K562 (cell line): ENCODE results near the gene PRDM16. TPM values are rescaled to one million over a fixed set of nuclear protein-coding genes. Genes with fewer than 3 reads are reported as not detected.

ENCODE experiments used
- ATAC-seq: fragments of 200-7000 bp; cut with Tn5 transposase; 3 replicates; pipeline ENCODE4 v1.9.1; 2020; ENCODE audit warnings: moderate library complexity
- BruUV-seq: library from RNA; stranded (reverse); fragments of 400-500 nt; replicated peaks from 2 replicates; lab custom pipeline; 2021; lab: Mats Ljungman, UMichigan
- CTCF ChIA-PET: fragments of 300-600 bp; formaldehyde crosslinking; extraction: SDS; loops from one replicate; lab custom pipeline; 2021; ENCODE audit warnings: low intra/inter-chr PET ratio; lab: Yijun Ruan, JAX
- POLR2A ChIA-PET: fragments of 300-600, 350-650 bp; sonication (Branson Sonifier 250); formaldehyde crosslinking; extraction: SDS; loops from one replicate; lab custom pipeline; 2021; ENCODE audit warnings: antibody characterized with exemption, inconsistent platforms; lab: Yijun Ruan, JAX
- DNase-seq, 4 experiments: peaks; one replicate each; pipeline versions ENCODE4 v3.0.0 to v3.0.0-alpha.2; 2011 to 2018; ENCODE audit warnings: low spot score in 3 of 4, mixed read lengths in 3 of 4; ENCODE audit errors: extremely low read depth in 1 of 4
- FAIRE-seq: peaks from 2 replicates; lab custom pipeline; 2011; peaks lifted over from hg19 to GRCh38; lab: Jason Lieb, UNC
- H2AFZ ChIP-seq: 2 replicates; pipeline ENCODE4 v1.6.0; 2011; ENCODE audit warnings: low read depth, low read length, control low read depth, inconsistent platforms
- H3K27ac ChIP-seq: fragments of 200-600 bp; 3 replicates; pipeline ENCODE4 v1.8.0; 2011; ENCODE audit warnings: low read depth, mild to moderate bottlenecking, control low read depth, inconsistent platforms, low read length, moderate library complexity, mixed read lengths; ENCODE audit errors: extremely low read depth
- H3K27me3 ChIP-seq, 2 experiments: fragments of 300-600 bp in 1 of 2; 2 replicates in 1 of 2; 3 replicates in 1 of 2; pipeline versions ENCODE4 v1.6.0 to v1.8.0; 2011; ENCODE audit warnings: inconsistent platforms in 2 of 2, low read length in 2 of 2, mild to moderate bottlenecking in 1 of 2, mixed read lengths in 1 of 2, moderate library complexity in 1 of 2; ENCODE audit not compliant: control insufficient read depth in 2 of 2, insufficient read depth in 2 of 2
- H3K36me3 ChIP-seq: fragments of 300-600 bp; 3 replicates; pipeline ENCODE4 v1.8.0; 2011; ENCODE audit warnings: mild to moderate bottlenecking, low read length, inconsistent platforms; ENCODE audit not compliant: control insufficient read depth, insufficient read depth
- H3K4me1 ChIP-seq, 2 experiments: fragments of 200-600 bp in 1 of 2; replicated peaks in 1 of 2; 2 replicates in 1 of 2; 3 replicates in 1 of 2; pipeline versions ENCODE4 v1.5.1 to v1.8.0; 2011; ENCODE audit warnings: inconsistent platforms in 2 of 2, low read length in 2 of 2, mild to moderate bottlenecking in 1 of 2, mixed read lengths in 1 of 2, moderate library complexity in 1 of 2; ENCODE audit not compliant: control insufficient read depth in 2 of 2, insufficient read depth in 2 of 2
- H3K4me2 ChIP-seq: 2 replicates; pipeline ENCODE4 v1.6.1; 2011; ENCODE audit warnings: low read length, control low read depth, inconsistent platforms, mixed read lengths; ENCODE audit not compliant: insufficient read depth
- H3K4me3 ChIP-seq: fragments of 200-600 bp; sonication (generic), shearing (Covaris generic); 2 replicates; pipeline ENCODE4 v1.5.1; 2016; ENCODE audit warnings: control low read depth, inconsistent platforms
- H3K79me2 ChIP-seq: fragments of 200-600 bp; 3 replicates; pipeline ENCODE4 v1.8.0; 2011; ENCODE audit warnings: low read length, inconsistent platforms; ENCODE audit not compliant: control insufficient read depth, insufficient read depth
- H3K9ac ChIP-seq, 2 experiments: 2 replicates each; pipeline versions ENCODE4 v1.6.0 to v1.6.1; 2011; ENCODE audit warnings: low read depth in 2 of 2, low read length in 2 of 2, control low read depth in 1 of 2, inconsistent platforms in 1 of 2, mild to moderate bottlenecking in 1 of 2, mixed read lengths in 1 of 2; ENCODE audit not compliant: insufficient read depth in 1 of 2
- H3K9me1 ChIP-seq: one replicate; pipeline ENCODE4 v1.6.0; 2011; ENCODE audit warnings: inconsistent platforms, mild to moderate bottlenecking, low read length, moderate library complexity; ENCODE audit not compliant: control insufficient read depth, insufficient read depth
- H3K9me3 ChIP-seq: replicated peaks from 2 replicates; pipeline ENCODE4 v1.5.1; 2011; ENCODE audit warnings: low read depth, low read length, inconsistent platforms; ENCODE audit not compliant: control insufficient read depth, insufficient read depth
- H4K20me1 ChIP-seq: replicated peaks from 2 replicates; pipeline ENCODE4 v1.6.1; 2011; ENCODE audit warnings: low read length, inconsistent platforms, mixed read lengths; ENCODE audit not compliant: control insufficient read depth, insufficient read depth
- COPS2 ChIP-seq: fragments of 450-650 bp; conservative IDR thresholded peaks from 2 replicates; pipeline ENCODE4 v1.6.1; 2016; ENCODE audit warnings: mild to moderate bottlenecking, moderate library complexity
- ESRRB ChIP-seq: fragments of 250-450 bp; sonication (Bioruptor Pico); IDR thresholded peaks from 2 replicates; pipeline ENCODE4 v1.5.0; 2020; ENCODE audit warnings: mild to moderate bottlenecking, moderate library complexity, borderline replicate concordance
- ILF3 ChIP-seq: fragments of 450-650 bp; IDR thresholded peaks from 2 replicates; pipeline ENCODE4 v1.6.1; 2018; ENCODE audit warnings: antibody characterized with exemption, mild to moderate bottlenecking, moderate library complexity, borderline replicate concordance
- NFRKB ChIP-seq: fragments of 450-650 bp; IDR thresholded peaks from 2 replicates; pipeline ENCODE4 v1.6.1; 2016; ENCODE audit warnings: low read depth
- POLR2H ChIP-seq: IDR thresholded peaks from 2 replicates; pipeline ENCODE4 v1.6.1; 2016; ENCODE audit warnings: missing genetic modification characterization, low read depth, mild to moderate bottlenecking, control low read depth, missing compliant biosample characterization, moderate library complexity
- RBFOX2 ChIP-seq: fragments of 200-400 bp; formaldehyde crosslinking; IDR thresholded peaks from 2 replicates; pipeline ENCODE4 v1.6.1; 2017; ENCODE audit warnings: low read depth, mild to moderate bottlenecking, low read length, moderate library complexity
- RBM34 ChIP-seq: fragments of 200-400 bp; formaldehyde crosslinking; IDR thresholded peaks from 2 replicates; pipeline ENCODE4 v1.6.1; 2018; ENCODE audit warnings: low read length, borderline replicate concordance; ENCODE audit not compliant: insufficient read depth
- SIN3B ChIP-seq: fragments of 450-650 bp; IDR thresholded peaks from 2 replicates; pipeline ENCODE4 v1.6.1; 2017; ENCODE audit warnings: low read depth, mild to moderate bottlenecking, moderate library complexity
- TCF7 ChIP-seq: sonication (generic); IDR thresholded peaks from 2 replicates; pipeline ENCODE4 v1.6.1; 2016; ENCODE audit warnings: antibody characterized with exemption, borderline replicate concordance
- ZBED1 ChIP-seq: IDR thresholded peaks from 2 replicates; pipeline ENCODE4 v1.6.1; 2014
- ZNF764 ChIP-seq: fragments of 250-450 bp; sonication (Bioruptor Pico); IDR thresholded peaks from 2 replicates; pipeline ENCODE4 v1.4.0; 2020; ENCODE audit warnings: low read depth, mild to moderate bottlenecking, moderate library complexity
- WGBS: fragments of 100-300 bp; shearing (Covaris generic); methylation state at CpG from one replicate; pipeline ENCODE4 v1.1.6; 2016; ENCODE audit warnings: low coverage, mixed read lengths; ENCODE audit not compliant: insufficient coverage; ENCODE audit errors: missing lambda C conversion rate; 5-methylcytosine and 5-hydroxymethylcytosine counted together
- in situ Hi-C: fragments of 300-500 bp; cut with MboI; formaldehyde crosslinking; loops from 4 replicates; pipeline ENCODE4 v1.15.0; 2018; ENCODE audit warnings: inconsistent platforms, mixed read lengths
- intact Hi-C: fragments of 100-400 bp; cut with micrococcal nuclease; formaldehyde crosslinking; loops from 2 replicates; pipeline ENCODE4 v1.14.2; 2022
- polyA plus RNA-seq, 8 experiments: library from polyadenylated mRNA; depleted of rRNA in 4 of 8; stranded (reverse) in 5 of 8; unstranded in 3 of 8; fragments of >200 nt; fragmentation: Nextera tagmentation in 2 of 8; fragmentation: Illumina TruSeq in 1 of 8; extraction: Ambion mirVana in 2 of 8; extraction: Trizol in 1 of 8; gene quantifications; 2 replicates each; pipeline versions ENCODE4 v1.2.1 to v1.2.3, GENCODE V29; 2011 to 2014; ENCODE audit warnings: inconsistent platforms in 1 of 8, missing spikeins in 1 of 8
- total RNA-seq, 7 experiments: library from RNA; depleted of rRNA in 6 of 7; stranded (reverse); fragments of >200 nt in 6 of 7; fragmentation: Illumina TruSeq in 2 of 7; extraction: Trizol in 2 of 7; gene quantifications; 2 replicates each; pipeline versions ENCODE4 v1.2.1 to v1.2.3, GENCODE V29; 2011 to 2021; ENCODE audit warnings: low replicate concordance in 1 of 7
- TF ChIP-seq, protein P1 (sequence below): fragments of 450-650 bp; conservative IDR thresholded peaks from 2 replicates; pipeline ENCODE4 v1.6.1; 2016; ENCODE audit warnings: missing genetic modification characterization, low read depth, mild to moderate bottlenecking, missing compliant biosample characterization, moderate library complexity
- TF ChIP-seq, protein P2 (sequence below): sonication (generic); formaldehyde crosslinking; IDR thresholded peaks from 2 replicates; pipeline ENCODE4 v1.8.0; 2023; ENCODE audit warnings: mild to moderate bottlenecking, missing genetic modification reagents

The PRDM16 gene
- total and polyA plus RNA-seq, 9 of the 15 experiments (the other 6 are each of a cell fraction or from before 2014, with no cell fraction given) = 0.10 to 0.27 TPM; not detected in 7

DNA sequence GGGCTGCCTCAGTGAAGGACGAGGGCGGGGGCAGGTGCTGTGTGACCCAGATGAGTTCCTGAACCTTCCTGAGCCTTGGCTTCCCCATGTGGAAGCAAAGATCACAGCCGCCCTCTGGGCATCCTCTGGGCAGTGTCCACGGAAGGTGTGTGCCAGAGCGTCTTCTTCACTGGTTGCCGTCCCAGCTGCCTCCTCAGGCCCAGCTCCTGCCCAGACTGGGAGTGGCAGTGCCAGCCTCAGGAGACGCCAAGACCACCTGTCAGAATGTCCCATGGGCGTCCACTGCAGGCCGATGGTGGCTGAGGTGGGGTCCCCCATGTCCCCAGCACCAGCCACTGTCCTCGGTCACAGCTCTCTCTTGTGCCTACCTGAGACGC, 395.6 kb downstream of the PRDM16 start:
- peaks cover 58 to 91% of the 10 kb centered on the region in 2 experiments; a peak in 4 of 5 replicates for H3K27me3 ChIP-seq
- H3K4me3 ChIP-seq = no peak overlapping the region
- intact Hi-C loops (no loop called here), in situ Hi-C loops (no loop called here)
- H3K4me1 ChIP-seq = peaks cover 0 to 42% of the 10 kb centered on the region in 2 experiments; a peak in 2 of 5 replicates
- no peaks in the 10 kb centered on the region for H3K9me1 ChIP-seq
- ATAC-seq (no peak), FAIRE-seq (no peak), DNase-seq (no peak)
- no peak overlapping the region for H2AFZ ChIP-seq
- peaks cover 47% of the 10 kb centered on the region for H4K20me1 ChIP-seq
- WGBS = 3% methylated on average over 11 of the region's 11 CpGs
- H3K4me2 ChIP-seq = no peak overlapping the region
- no peaks in the 10 kb centered on the region for H3K79me2 ChIP-seq
- TF ChIP-seq ZNF764 (CRISPR knock-in tag) (no peak), SIN3B (no peak), RBM34 (no peak), RBFOX2 (no peak), NFRKB (no peak), ESRRB (CRISPR knock-in tag) (no peak), TCF7 (no peak), ILF3 (no peak), ZBED1 (no peak), POLR2H (no peak), COPS2 (no peak)
- TF ChIP-seq, protein P1, sequence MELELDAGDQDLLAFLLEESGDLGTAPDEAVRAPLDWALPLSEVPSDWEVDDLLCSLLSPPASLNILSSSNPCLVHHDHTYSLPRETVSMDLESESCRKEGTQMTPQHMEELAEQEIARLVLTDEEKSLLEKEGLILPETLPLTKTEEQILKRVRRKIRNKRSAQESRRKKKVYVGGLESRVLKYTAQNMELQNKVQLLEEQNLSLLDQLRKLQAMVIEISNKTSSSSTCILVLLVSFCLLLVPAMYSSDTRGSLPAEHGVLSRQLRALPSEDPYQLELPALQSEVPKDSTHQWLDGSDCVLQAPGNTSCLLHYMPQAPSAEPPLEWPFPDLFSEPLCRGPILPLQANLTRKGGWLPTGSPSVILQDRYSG (tag) = no peak
- TF ChIP-seq, protein P2, sequence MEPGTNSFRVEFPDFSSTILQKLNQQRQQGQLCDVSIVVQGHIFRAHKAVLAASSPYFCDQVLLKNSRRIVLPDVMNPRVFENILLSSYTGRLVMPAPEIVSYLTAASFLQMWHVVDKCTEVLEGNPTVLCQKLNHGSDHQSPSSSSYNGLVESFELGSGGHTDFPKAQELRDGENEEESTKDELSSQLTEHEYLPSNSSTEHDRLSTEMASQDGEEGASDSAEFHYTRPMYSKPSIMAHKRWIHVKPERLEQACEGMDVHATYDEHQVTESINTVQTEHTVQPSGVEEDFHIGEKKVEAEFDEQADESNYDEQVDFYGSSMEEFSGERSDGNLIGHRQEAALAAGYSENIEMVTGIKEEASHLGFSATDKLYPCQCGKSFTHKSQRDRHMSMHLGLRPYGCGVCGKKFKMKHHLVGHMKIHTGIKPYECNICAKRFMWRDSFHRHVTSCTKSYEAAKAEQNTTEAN = no peak
- no peak overlapping the region; a peak in 1 of 4 replicates for H3K9ac ChIP-seq
- POLR2A ChIA-PET = interaction anchor here (0.7 to 1.1 kb wide), 2 partner anchors 12 to 73 kb away, joined by 4 read pairs; no protein-coding TSS in a partner anchor
- BruUV-seq = no TSS peak
- no peaks in the 10 kb centered on the region for H3K36me3 ChIP-seq
- no peak overlapping the region for H3K27ac ChIP-seq
- CTCF ChIA-PET = no interaction called here
- H3K9me3 ChIP-seq = no peaks in the 10 kb centered on the region
